KMS-11 (cell line): ENCODE results near the gene ZC3H7B.

Source experiments
- H2AFZ ChIP-seq: fragments of 200-600 bp; sonication (generic); 2 replicates; pipeline ENCODE4 v1.6.1; 2016; ENCODE audit warnings: antibody characterized with exemption, mixed run types, low read depth
- H3K27ac ChIP-seq: fragments of 200-600 bp; sonication (generic); 2 replicates; pipeline ENCODE4 v1.6.1; 2016; ENCODE audit warnings: mild to moderate bottlenecking, mixed run types
- H3K27me3 ChIP-seq: fragments of 200-600 bp; sonication (generic); 2 replicates; pipeline ENCODE4 v1.6.1; 2017; ENCODE audit warnings: mild to moderate bottlenecking, low read depth, mixed run types, moderate library complexity; ENCODE audit not compliant: insufficient read depth
- H3K36me3 ChIP-seq: fragments of 200-600 bp; sonication (generic); 2 replicates; pipeline ENCODE4 v1.6.1; 2017; ENCODE audit warnings: mild to moderate bottlenecking, mixed run types; ENCODE audit not compliant: insufficient read depth
- H3K4me1 ChIP-seq: fragments of 200-600 bp; sonication (generic); 2 replicates; pipeline ENCODE4 v1.6.1; 2016; ENCODE audit warnings: mild to moderate bottlenecking, low read depth, mixed run types; ENCODE audit not compliant: poor library complexity, severe bottlenecking
- H3K4me2 ChIP-seq: fragments of 200-600 bp; sonication (generic); 2 replicates; pipeline ENCODE4 v1.7.0; 2016; ENCODE audit warnings: mild to moderate bottlenecking, mixed run types
- H3K4me3 ChIP-seq: fragments of 200-600 bp; sonication (generic); IDR thresholded peaks from 2 replicates; pipeline ENCODE4 v1.6.1; 2017; ENCODE audit warnings: low read depth, low read length, mixed read lengths; ENCODE audit not compliant: insufficient read depth
- H3K79me2 ChIP-seq: fragments of 200-600 bp; sonication (generic); 2 replicates; pipeline ENCODE4 v1.6.1; 2016; ENCODE audit warnings: low read depth, mixed run types; ENCODE audit not compliant: insufficient read depth
- H3K9ac ChIP-seq: fragments of 200-600 bp; sonication (generic); 2 replicates; pipeline ENCODE4 v1.6.1; 2016; ENCODE audit warnings: mild to moderate bottlenecking, mixed run types
- H4K20me1 ChIP-seq: fragments of 200-600 bp; sonication (generic); 2 replicates; pipeline ENCODE4 v1.6.1; 2016; ENCODE audit warnings: mild to moderate bottlenecking, mixed run types; ENCODE audit not compliant: insufficient read depth
- TF ChIP-seq, protein P1 (sequence below): fragments of 200-600 bp; sonication (generic); conservative IDR thresholded peaks from 2 replicates; pipeline ENCODE4 v1.6.1; 2017; ENCODE audit warnings: low read depth, mild to moderate bottlenecking, antibody characterized with exemption, low read length, moderate library complexity, mixed read lengths

Gene ZC3H7B

GRCh38 chr22:41368543-41369423, 67.5 kb downstream of the ZC3H7B start:
- Histone ChIP-seq H2AFZ (no peak overlapping the region), H3K9ac (no peak overlapping the region), H3K36me3 (no peaks in the 10 kb centered on the region), H3K27ac (no peak overlapping the region), H3K4me2 (no peak overlapping the region), H3K4me1 (no peaks in the 10 kb centered on the region), H4K20me1 (no peaks in the 10 kb centered on the region), H3K4me3 (no peak overlapping the region), H3K27me3 (0 out of 2 replicates have a peak, but pooled peaks cover 2% of the 10 kb centered on the region), H3K79me2 (no peaks in the 10 kb centered on the region)
- TF ChIP-seq, protein P1, sequence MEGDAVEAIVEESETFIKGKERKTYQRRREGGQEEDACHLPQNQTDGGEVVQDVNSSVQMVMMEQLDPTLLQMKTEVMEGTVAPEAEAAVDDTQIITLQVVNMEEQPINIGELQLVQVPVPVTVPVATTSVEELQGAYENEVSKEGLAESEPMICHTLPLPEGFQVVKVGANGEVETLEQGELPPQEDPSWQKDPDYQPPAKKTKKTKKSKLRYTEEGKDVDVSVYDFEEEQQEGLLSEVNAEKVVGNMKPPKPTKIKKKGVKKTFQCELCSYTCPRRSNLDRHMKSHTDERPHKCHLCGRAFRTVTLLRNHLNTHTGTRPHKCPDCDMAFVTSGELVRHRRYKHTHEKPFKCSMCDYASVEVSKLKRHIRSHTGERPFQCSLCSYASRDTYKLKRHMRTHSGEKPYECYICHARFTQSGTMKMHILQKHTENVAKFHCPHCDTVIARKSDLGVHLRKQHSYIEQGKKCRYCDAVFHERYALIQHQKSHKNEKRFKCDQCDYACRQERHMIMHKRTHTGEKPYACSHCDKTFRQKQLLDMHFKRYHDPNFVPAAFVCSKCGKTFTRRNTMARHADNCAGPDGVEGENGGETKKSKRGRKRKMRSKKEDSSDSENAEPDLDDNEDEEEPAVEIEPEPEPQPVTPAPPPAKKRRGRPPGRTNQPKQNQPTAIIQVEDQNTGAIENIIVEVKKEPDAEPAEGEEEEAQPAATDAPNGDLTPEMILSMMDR, result no peak

- Histone ChIP-seq H3K79me2 (no peaks in the 10 kb centered on the region), H3K27me3 (0 out of 2 replicates have a peak, but pooled peaks cover 2% of the 10 kb centered on the region), H3K4me2 (no peak overlapping the region), H3K36me3 (no peaks in the 10 kb centered on the region), H3K9ac (no peak overlapping the region), H4K20me1 (no peaks in the 10 kb centered on the region), H2AFZ (no peak overlapping the region), H3K4me1 (no peaks in the 10 kb centered on the region), H3K27ac (no peak overlapping the region), H3K4me3 (no peak overlapping the region)
- TF ChIP-seq, protein P1, result no peak
Observed at GRCh38 chr22:41369424-41369745, 68.1 kb downstream of the ZC3H7B start.

DNA sequence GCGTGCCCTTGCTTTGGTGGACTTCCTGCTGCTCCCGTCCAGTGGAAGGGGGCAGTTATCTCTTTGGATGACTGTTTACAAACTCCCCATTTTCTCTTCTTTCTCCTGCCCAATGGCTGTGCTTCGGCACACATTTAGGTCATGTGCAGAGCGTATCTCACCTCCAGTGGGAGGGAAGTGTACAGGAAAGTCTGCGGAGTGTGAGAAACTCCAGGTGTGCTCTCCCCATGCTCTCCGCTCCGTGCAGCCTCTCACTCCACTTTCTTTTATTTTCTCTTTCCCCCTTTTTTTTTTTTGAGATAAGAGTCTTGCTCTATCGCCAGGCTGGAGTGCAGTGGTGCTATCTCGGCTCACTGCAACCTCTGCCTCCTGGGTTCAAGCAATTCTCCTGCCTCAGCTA, 68.5 kb downstream of the ZC3H7B start:
- Histone ChIP-seq H3K4me1 (no peaks in the 10 kb centered on the region), H3K9ac (no peak overlapping the region), H4K20me1 (no peaks in the 10 kb centered on the region), H2AFZ (no peak overlapping the region), H3K4me3 (no peak overlapping the region), H3K27me3 (0 out of 2 replicates have a peak, but pooled peaks cover 2% of the 10 kb centered on the region), H3K27ac (no peak overlapping the region), H3K79me2 (no peaks in the 10 kb centered on the region), H3K36me3 (no peaks in the 10 kb centered on the region), H3K4me2 (no peak overlapping the region)
- TF ChIP-seq, protein P1, result no peak

DNA sequence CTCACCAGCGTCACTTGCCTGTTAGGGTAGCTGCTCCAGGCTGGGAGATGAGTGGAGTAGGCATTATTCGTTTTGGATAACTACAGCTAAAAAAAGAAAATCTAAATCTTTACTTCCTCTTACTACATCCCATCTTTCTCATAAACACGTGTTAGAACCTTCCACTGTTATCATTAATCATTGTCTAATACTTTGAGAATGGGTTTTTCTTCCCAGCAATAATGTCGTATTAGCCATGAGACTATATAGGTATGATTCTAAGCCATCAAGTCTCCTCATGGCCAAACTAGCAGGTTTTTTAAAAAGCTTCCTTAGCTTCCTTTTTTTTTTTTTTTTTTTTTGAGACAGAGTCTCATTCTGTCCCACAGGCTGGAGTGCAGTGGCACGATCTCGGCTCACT, 76.5 kb downstream of the ZC3H7B start:
- H3K9ac ChIP-seq, result no peak overlapping the region
- no peaks in the 10 kb centered on the region for H3K27me3 ChIP-seq
- H3K27ac ChIP-seq, result no peak overlapping the region
- H3K36me3 ChIP-seq, result no peaks in the 10 kb centered on the region
- TF ChIP-seq, protein P1, result no peak
- no peak overlapping the region for H3K4me3 ChIP-seq
- H2AFZ ChIP-seq, result no peak overlapping the region
- H3K4me2 ChIP-seq, result no peak overlapping the region
- H3K79me2 ChIP-seq, result no peaks in the 10 kb centered on the region
- peaks cover 10% of the 10 kb centered on the region for H3K4me1 ChIP-seq
- H4K20me1 ChIP-seq, result no peaks in the 10 kb centered on the region
